NCI-H2227 treated with DMSO at 0.1 percent for 48 hours (cell line): ENCODE measurements around the gene OPN1SW.

ENCODE experiments used
- DNase-seq: peaks from one replicate; lab custom pipeline; 2025; lab: John Stamatoyannopoulos, UW

OPN1SW gene, protein sequence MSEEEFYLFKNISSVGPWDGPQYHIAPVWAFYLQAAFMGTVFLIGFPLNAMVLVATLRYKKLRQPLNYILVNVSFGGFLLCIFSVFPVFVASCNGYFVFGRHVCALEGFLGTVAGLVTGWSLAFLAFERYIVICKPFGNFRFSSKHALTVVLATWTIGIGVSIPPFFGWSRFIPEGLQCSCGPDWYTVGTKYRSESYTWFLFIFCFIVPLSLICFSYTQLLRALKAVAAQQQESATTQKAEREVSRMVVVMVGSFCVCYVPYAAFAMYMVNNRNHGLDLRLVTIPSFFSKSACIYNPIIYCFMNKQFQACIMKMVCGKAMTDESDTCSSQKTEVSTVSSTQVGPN

DNA sequence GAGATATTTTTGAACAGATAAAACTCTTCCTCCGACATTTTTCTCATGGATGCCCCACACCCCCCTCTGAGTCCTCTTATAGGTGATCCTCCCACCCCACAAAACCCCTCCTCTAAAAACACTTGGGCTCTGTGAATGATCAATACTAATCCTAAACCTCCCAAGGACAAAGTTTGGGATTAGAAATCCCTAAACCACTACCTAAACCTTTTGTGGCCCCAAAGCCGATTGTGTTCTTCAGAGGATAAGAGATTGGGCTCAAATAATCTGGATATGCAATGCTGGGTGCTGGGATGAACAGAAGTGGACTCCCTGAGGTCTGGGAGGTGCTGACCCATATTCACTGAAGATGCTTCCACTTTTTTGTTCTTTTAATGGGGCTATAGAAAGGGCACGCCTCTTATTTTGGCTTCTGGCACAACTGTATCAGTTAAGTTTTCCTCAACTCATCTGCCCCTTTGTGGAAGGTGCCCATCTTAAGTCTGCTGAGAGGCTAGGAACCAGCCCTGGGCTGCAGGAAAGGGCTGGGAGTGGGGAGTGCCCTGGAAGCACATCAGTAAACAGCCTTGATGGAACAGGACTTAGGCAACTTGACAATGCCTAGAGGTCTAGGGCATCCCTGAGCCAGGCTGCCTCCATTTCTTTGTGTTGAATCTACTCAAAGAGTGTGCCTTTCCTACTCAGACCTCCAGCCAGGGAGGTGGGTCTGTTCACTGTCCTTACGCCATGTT lies at the start of gene OPN1SW:
TSS of gene OPN1SW (minus strand) at position 51 of the 731 bp plus-strand sequence. CDS start at position 38, 13 bp downstream.
- no peak for DNase-seq

DNA sequence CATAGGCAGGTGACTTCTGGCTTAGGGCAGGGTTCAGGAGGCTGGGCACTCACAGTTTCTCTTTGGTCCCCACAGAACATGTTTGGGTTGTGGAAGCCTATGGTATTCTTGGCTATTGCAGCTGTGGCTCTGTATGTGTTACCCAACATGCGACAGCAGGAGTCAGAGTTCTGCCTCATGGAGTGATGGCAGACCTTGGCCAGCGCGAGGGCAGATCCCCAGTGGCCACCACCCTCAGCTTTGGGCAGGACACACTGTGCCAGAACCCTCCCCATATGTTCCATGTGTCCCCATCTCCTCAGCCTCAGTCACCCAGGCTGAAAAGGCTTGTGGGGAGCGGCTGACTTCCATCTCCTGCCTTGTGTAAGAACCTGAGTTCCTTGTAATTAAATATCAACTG lies 46.1 kb upstream of the OPN1SW start:
- no peak for DNase-seq

DNA sequence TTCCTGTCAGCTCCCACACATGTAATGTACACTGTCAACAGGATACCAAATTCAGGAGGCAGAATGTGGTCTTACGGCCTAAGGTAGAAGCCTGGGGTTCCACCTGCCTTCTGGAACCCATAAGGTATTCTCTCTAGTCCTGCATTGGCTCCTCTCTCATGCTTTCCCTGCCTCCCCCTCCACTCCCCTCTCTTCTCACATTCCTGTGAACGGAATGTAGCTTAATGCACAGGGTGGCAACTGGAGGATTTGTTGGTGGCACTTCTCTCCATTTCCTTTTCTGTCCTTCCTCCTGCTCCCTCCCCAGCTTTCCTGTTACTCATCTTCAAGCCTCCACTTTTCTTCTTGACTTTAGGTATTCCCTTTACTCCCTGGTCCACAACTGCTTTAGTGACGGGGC lies 43.1 kb upstream of the OPN1SW start:
- DNase-seq: no peak

DNA sequence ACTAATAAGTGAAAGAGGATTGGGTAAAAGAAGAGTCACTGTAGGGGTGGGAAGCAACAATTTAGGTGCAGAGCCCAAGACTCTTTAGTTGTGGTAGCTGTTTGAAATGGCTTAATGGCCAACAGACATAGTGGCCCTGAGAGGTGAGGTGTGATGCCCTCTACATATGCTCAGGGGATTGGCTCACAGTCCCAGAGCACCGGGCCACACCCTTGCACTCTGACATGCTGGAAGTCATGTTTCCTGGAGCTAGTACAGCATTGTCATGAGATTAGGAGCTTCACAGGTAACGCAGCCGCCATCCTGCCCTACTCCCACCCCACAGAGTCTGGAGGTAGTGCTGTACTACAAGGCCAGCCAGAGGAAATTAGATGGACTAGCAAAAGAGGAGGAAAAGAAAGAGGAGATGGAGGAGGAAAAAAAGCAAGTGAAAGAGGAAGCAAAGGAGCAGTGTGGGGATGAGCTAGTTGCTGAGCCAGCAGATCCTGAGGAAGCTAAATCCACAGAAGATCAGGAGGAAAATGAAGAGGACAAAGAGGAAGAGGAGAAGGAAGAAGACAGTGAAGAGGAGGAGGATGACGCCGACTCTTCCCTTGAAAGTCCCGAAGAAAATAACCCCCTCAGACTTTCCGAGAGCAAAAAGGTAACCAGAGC lies 39.8 kb upstream of the OPN1SW start:
- DNase-seq: no peak

DNA sequence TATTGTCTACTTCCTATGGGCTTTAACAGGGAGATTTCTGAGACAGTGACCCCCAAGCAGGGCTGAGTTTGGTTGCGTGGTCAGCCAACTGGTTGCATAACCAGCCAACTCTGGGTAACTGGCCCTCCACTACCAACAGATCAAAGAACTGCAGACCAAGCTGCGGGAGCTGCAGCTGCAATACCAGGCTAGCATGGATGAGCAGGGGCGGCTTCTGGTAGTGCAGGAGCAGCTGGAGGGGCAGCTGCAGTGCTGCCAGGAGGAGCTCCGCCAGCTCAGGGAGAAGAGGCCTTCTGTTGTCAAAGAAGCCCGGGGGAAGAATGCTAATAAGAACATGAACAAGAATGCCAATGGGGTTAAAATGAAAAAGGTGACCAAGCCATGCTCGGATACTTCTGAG lies 38.9 kb upstream of the OPN1SW start:
- no peak for DNase-seq

DNA sequence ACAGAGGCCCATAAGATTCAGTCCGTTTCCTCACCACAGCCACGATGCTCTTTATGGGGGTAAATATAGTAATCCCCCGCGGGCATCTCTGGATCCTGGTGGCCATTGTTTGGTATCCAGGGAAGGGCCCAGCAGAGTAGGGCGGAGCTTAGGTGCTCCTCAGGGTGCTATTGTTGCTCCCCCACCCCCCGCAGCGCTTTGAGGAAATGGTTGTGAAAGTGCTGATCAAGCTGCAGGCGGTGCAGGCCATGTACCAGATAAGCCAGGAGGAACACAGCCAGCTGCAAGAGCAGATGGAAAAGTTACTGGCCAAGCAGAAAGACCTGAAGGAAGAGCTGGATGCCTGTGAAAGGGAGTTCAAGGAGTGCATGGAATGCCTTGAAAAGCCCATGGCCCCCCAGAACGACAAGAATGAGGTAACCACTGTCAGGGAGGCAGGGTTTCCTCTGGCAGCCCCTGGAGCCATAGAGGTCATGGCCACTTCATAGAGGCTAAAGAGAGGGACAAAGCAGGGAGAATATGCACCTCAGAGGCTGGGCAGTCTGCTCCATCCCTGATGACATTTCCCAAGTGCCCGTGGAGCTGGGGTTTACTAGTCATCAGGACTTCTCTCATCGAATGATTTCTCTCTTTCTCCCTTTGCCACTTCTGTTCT lies 37.0 kb upstream of the OPN1SW start:
- DNase-seq: no peak

DNA sequence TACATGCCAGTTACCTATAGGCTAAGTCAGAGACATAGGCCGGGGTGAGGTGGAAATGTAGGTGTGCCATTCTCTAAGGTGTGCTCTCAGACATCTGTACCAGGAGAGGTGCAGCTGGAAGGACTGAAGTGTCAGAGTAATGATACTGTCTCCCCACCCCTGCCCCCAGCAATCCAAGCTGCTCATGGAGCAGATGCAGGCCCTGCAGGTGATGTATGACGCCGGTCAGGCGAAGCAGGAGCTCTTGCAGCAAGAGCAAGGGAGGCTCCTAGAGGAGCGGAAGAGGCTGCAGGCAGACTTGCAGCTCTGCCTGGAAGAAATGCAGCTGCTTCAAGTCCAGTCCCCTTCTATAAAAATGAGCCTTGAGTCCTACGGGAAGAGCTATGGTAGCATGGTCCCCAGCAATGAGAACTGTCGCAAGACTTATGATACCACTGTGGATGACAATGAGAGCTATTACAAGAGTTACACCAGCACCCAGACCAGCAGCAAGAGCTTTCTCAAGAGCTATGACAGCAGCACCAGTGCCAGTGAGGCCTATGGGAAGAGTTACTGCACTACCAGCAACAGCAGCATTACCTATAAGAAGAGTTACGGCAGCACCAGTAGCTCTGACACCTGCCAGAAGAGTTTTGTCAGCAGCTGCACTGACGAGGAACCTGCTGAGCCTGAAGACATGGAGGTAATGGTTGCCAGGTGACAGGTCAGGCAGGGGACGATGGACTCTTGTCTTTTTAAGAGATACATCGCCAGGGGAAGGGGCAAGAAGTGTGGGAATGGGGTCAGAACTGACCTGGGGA lies 36.2 kb upstream of the OPN1SW start:
- DNase-seq: no peak

DNA sequence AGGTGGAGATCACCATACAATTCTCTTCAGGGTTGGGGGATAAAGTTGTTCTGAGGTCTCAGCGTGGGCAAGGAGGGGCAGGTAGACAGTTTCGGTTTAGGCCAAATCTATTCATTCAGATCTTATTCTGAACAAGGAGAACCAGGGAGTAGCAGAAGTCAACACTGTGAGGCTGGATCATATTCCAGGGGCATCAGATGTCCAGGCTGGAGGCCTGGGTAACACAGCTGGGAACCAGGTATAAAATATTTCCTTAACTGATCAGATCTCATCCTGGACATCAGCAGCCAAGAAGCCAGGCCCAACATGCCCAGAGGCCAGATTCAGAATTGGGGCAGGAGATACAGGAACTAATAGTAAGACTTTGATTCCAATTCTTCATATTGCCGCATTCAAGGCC lies 35.4 kb upstream of the OPN1SW start:
- no peak for DNase-seq

DNA sequence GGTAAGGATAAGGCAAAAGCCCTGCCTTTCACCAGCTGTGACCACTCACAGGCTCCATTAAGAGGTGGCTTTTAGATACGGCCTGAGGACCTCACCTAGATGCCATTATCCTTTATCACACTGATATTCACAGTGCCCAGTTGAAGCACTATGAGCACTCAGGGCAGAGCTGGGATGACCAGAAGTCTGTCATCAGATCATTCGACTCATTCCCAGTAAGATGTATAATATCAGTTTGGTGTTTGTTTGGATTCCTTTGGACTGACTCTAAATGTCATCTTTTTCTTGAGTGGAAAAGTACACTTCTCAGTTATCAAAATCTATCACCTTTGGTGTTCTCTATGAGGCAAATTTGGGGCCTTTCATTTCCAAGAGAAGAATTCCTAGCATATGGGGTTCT lies 34.9 kb upstream of the OPN1SW start:
- no peak for DNase-seq

DNA sequence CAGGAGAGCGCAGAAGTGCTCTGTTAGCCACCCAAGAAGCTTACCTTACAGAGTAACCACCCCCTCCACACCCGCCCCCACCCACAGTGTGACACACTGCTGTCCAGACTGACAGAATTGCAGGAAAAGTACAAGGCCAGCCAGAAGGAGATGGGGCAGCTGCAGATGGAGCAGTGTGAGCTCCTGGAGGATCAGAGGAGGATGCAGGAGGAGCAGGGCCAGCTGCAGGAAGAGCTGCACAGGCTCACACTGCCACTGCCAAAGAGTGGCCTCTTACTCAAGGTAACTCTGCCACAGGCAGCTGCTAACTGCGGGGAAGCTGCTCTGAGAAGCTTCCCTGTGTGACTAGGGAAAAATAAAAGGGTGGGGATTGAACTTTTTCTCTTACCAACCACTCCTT lies 33.8 kb upstream of the OPN1SW start:
- DNase-seq: no peak

DNA sequence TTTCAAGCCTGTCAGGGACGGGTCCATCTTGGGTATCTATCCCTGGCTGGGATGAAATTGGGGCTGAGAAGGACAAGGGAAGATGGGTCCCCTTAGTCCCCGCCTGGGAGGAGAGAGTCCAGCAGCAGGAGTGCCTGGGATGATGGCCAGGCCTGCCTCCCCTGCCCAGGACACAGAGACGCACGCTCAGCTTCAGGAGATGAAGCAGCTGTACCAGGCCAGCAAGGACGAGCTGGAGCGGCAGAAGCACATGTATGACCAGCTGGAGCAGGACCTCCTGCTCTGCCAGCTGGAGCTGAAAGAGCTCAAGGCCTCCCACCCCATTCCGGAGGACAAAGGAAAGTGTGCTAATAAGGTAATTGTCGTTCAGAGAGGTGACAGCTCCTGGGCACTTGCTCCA lies 31.6 kb upstream of the OPN1SW start:
- no peak for DNase-seq

DNA sequence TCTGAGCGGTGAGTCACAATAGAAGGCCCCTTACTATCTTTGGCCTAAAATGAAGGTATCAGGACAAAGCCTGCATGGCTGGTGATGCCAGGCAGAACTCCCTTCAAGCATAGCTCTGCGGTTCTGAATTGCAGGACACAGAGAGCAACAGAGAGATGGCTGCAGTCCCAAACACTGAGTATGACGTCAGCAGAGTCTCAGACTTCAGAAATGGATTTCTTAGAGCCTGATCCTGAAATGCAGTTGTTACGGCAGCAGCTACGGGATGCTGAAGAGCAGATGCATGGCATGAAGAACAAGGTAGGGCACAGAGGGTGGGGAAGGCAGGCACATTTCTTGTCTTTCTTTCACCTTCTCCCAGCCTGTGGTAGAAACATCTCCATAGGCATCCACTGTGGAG lies 29.6 kb upstream of the OPN1SW start:
- no peak for DNase-seq

DNA sequence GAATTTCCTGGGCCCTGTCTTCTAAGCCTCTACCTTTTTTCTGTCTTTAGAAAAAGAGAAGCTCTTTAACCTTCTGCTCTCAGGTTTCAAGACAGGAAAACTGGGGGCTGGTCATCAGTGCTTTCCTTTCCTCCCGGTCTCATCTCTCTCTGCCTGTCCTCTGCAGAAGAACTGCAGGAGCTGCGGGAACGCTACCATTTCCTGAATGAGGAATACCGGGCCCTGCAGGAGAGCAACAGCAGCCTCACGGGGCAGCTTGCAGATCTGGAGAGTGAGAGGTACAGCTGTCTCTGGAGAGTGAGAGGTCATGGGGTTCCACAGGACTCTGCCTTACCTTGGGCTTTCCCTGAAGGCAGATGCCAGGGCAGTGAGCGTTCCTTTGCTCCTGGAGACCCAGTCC lies 28.9 kb upstream of the OPN1SW start:
- DNase-seq: no peak

DNA sequence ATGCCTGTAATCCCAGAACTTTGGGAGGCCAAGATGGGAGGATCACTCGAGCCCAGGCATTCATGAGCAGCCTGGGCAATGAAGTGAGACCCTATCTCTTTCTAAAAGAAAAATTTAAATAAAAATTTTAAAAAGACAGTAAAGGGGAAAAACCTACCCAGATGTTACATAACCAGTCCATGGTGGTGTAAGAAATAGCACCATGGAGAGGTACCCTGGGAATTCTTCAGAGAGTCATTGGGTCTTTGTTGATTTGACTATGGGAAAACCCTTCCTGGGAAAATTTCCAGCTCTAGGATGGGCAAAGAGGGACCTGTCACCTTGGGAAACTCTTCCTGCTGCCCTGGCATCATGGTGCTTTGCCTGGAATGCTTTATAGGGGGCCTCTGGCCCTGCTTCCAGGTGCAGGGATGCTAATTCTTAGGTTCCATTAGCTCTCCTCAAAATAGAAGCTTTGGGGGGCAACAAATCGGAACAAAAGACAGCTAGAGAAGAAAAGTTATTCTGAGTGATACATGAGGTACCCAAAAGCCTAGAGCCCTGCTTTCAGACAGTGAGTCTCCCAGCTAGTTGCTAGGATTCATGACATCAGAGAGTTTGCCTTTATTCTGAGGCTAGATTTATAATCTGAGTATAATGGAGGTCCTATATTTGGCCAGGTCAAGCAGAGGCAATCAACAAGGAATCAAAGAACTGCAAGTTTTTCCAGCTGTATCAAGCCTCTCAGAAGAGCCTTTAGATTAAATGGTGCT lies 26.2 kb upstream of the OPN1SW start:
- DNase-seq: no peak

DNA sequence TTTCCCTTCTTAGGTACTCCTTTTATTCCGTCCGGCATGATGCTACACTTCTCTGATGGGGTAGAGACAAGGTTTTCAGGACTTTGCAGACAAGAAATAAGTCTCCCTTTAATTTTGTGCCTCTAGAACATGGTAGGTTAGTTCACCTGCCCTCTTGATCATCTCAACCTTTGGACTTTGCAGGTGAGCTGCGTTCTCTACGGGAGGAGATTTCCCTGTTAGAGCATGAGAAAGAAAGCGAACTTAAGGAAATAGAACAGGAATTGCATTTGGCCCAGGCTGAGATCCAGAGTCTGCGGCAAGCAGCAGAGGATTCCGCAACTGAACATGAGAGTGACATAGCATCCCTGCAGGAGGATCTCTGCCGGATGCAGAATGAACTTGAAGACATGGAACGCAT lies 25.4 kb upstream of the OPN1SW start:
- no peak for DNase-seq

DNA sequence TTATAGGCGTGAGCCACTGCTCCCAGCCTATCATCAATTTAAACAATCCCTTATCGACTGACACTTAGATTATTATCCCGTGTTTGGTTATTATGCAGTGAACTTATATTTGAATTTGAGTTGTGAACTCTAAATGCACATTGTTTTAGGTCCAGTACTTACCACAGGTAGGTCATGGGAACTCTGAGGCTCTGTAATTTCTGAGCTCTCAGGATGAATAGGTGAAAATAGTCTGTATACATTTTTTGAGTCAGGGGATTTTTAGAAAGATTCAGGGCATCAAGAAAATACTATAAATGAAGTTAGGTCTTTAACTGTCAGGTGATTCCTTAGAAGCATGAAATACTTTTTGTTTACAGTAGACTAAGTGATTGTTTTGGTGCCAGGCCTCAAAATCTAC lies 25.0 kb upstream of the OPN1SW start:
- no peak for DNase-seq

DNA sequence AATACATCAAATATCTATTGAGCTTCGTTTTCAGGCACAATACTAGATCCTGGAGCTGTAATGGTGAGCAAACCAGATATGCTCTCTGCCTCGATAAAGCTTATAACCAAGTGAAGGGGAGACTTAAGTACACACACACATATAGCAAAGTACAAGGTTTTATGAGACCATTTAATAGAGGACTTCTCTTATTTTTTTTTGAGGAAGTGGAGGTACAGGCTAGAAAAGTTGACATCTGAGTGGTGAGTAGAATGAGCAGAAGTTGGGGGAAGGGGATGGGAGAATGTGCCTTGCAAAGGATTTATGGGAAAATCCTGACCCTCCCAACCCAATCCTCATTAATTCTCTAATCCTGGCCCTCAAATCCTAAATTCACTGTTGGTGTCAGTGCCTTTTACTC lies 23.9 kb upstream of the OPN1SW start:
- DNase-seq: no peak

DNA sequence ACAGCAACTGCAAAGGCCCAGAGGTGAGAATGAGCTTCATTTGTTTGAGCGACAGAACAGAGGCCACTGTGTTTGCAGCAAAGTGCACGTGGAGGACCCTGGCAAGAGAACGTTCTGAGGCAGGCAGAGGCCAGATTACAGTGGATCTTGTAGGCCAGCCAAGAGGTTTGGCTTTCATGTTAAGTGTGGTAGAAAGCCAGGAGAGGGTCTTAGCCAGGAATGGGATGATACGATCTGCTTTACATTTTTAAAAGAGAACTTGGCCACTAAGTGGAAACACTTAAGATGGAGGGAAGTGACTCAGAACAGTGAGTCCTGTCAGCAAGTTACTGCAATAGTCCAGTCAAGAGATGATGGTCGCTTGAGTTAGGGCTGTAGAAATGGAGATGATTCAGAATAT lies 20.7 kb upstream of the OPN1SW start:
- DNase-seq: no peak

DNA sequence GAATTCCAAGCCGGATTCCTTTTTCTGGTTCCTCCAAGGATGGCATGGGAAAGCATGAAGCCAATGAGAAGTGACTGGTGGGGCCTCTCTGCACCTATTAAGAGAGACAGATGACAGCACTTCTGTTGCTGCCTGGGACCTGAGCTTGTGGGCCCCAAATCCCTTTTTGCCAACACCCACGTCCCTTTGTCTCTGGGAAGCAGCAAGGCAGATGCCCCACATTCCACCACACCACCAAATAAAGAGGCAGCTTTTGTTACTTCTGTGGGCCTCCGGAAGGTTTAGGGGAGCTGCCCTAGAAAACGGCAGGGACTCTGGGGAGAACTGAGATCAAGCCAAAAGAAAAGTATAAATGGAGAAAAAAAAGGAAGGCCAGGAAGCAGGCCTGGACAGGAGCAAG lies 19.5 kb upstream of the OPN1SW start:
- DNase-seq: no peak

DNA sequence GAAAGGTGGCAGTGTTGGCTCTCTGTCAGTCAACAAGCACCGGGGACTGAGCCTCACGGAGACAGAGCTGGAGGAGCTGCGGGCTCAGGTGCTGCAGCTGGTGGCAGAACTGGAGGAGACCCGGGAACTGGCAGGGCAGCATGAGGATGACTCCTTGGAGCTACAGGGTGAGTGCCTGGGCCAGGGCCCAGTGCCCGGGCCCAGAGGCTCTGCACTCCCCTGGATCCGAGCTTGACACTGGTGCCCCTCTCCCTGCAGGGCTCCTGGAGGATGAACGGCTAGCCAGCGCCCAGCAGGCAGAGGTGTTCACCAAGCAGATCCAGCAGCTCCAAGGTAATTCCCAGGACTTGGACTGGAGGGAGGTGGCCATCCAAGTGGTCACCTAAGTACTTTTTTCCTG lies 18.8 kb upstream of the OPN1SW start:
- DNase-seq: no peak

DNA sequence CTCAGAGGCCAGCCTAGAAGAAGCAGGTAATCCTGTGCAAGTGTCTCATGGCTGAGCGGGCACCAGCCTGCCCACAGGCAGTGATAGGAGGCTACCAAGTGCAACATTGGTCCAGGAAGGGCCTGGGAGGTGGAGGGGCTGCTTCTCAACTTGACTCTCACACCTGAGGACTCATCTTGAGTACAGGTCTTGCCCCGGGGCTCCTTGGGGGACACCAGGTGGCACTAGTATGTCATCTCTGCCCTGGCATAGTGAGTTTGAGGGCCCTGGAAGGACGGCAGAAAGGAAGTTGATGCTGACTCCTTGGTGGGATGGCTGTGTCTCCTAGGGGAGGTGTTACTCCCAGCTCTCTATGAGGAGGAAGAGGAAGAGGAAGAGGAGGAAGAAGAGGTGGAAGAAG lies 18.4 kb upstream of the OPN1SW start:
- no peak for DNase-seq
